ENCODE data around the gene OR2L8.

DNA sequence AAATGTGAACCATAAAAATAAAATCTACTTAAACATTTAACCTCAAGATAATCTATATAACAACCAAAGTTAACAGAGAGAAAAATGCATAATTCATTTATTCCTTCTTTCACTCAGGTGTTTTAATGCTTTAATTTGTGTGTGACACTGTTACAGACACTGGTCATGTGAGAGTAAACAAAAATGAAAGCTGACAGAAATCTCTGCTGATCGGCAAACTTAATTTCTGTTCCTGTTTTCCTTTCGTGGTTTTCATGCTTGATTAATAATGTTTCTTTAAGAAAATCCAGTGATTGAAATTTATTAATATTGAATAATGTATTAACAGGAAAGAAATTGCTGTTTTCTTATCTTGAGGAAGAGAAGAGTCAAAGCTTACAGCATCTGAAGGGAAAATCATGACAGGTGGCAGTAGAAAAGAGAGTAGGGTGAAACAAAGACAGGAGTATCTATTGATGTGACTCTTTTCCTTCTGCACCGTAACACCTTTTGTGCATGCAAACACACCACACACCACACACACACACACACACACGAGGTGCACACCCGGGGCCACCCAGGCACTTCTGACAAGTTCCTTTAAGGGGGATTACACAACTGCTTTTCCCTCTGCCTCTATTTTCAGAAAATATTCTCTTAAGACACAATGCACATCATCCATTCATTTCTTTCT, 18.0 kb downstream of the OR2L8 start:
- TF ChIP-seq POLR2A (IDR thresholded peaks at IDR 0.05; ENCODE audit: low read depth) = no peak
- TF ChIP-seq, protein P1, sequence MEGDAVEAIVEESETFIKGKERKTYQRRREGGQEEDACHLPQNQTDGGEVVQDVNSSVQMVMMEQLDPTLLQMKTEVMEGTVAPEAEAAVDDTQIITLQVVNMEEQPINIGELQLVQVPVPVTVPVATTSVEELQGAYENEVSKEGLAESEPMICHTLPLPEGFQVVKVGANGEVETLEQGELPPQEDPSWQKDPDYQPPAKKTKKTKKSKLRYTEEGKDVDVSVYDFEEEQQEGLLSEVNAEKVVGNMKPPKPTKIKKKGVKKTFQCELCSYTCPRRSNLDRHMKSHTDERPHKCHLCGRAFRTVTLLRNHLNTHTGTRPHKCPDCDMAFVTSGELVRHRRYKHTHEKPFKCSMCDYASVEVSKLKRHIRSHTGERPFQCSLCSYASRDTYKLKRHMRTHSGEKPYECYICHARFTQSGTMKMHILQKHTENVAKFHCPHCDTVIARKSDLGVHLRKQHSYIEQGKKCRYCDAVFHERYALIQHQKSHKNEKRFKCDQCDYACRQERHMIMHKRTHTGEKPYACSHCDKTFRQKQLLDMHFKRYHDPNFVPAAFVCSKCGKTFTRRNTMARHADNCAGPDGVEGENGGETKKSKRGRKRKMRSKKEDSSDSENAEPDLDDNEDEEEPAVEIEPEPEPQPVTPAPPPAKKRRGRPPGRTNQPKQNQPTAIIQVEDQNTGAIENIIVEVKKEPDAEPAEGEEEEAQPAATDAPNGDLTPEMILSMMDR (IDR thresholded peaks at IDR 0.05) = no peak
